Gastrocnemius medialis (tissue), 4 donors: ENCODE data around the gene SGO2. TPM values are rescaled to one million over a fixed set of nuclear protein-coding genes. Genes with fewer than 3 reads are reported as not detected.

Experiments used
- ATAC-seq, 2 donors: fragments of 150-250 bp; one replicate each; pipeline ENCODE4 v1.9.1; 2016
- DNase-seq, 2 donors: peaks; one replicate each; pipeline ENCODE4 v3.0.0-alpha.2; 2019
- H3K27ac ChIP-seq, 4 donors: fragments of 200-600 bp; sonication (generic); 1 replicate in 1 of 4; 2 replicates in 3 of 4; pipeline ENCODE4 v1.5.1; 2016 to 2018; ENCODE audit warnings: mild to moderate bottlenecking in 2 of 4, moderate library complexity in 1 of 4
- H3K27me3 ChIP-seq, 3 donors: fragments of 200-600 bp; sonication (generic) in 2 of 3; 1 replicate in 1 of 3; 2 replicates in 2 of 3; pipeline versions ENCODE4 v1.5.1 to v1.6.0; 2016 to 2019; ENCODE audit warnings: mild to moderate bottlenecking in 1 of 3, moderate library complexity in 1 of 3
- H3K36me3 ChIP-seq, 2 donors: fragments of 200-600 bp; sonication (generic) in 1 of 2; one replicate each; pipeline ENCODE4 v1.5.1; 2017 to 2018
- H3K4me1 ChIP-seq, 2 donors: fragments of 200-600 bp; sonication (generic) in 1 of 2; one replicate each; pipeline ENCODE4 v1.5.1; 2016 to 2017; ENCODE audit warnings: mild to moderate bottlenecking in 2 of 2
- H3K4me3 ChIP-seq, 4 donors: fragments of 200-600 bp; sonication (generic) in 3 of 4; 1 replicate in 1 of 4; 2 replicates in 3 of 4; pipeline ENCODE4 v1.5.1; 2016 to 2019; ENCODE audit warnings: mild to moderate bottlenecking in 2 of 4
- H3K9me3 ChIP-seq, 3 donors: fragments of 200-600 bp; sonication (generic) in 2 of 3; 1 replicate in 1 of 3; 2 replicates in 2 of 3; pipeline ENCODE4 v1.5.1; 2016 to 2019
- CTCF ChIP-seq, 5 experiments: fragments of 450-650 bp in 3 of 5; fragments of 200-600 bp in 2 of 5; sonication (generic) in 2 of 5; IDR thresholded peaks in 4 of 5; conservative IDR thresholded peaks in 1 of 5; 1 replicate in 4 of 5; 2 replicates in 1 of 5; pipeline ENCODE4 v1.5.1; 2016 to 2019; ENCODE audit warnings: antibody characterized with exemption in 5 of 5, mild to moderate bottlenecking in 3 of 5, moderate library complexity in 3 of 5
- POLR2A ChIP-seq, 2 donors: fragments of 450-650 bp; IDR thresholded peaks; one replicate each; pipeline ENCODE4 v1.6.1; 2017; ENCODE audit warnings: antibody characterized with exemption in 2 of 2, mild to moderate bottlenecking in 2 of 2, moderate library complexity in 2 of 2
- in situ Hi-C, 4 donors: fragments of 200-750 bp; cut with MboI; loops; one replicate each; pipeline versions ENCODE4 v1.15.0 to v1.8.0; 2017; ENCODE audit warnings: low sequenced_read_pairs in 4 of 4
- intact Hi-C: fragments of 100-400 bp; cut with DNase I; formaldehyde crosslinking; loops from one replicate; pipeline ENCODE4 v1.15.1; 2023; ENCODE audit warnings: low total_unique reads
- total RNA-seq, 4 donors: library from RNA; depleted of rRNA; stranded (reverse); fragments of >200 nt; gene quantifications; one replicate each; pipeline versions ENCODE4 v1.1.0 to v1.2.3, GENCODE V29; 2016

The SGO2 gene
- 1 to 10 TPM in 1 of 4 donors, under 1 TPM in 3; 0.61 to 2.6 (median 0.70) TPM for total RNA-seq

GRCh38 chr2:200525882-200526651, at the start of gene SGO2:
Gene SGO2 (plus strand): TSS chr2:200526207. CDS start chr2:200532976, 6,769 bp downstream.
- peaks cover 11 to 14% of the 10 kb centered on the region in 2 donors for H3K4me1 ChIP-seq
- intact Hi-C loops (loop anchor here (2.0 kb wide), 1 partner anchor 15 kb away; the partner anchor contains the start of gene KCTD18), in situ Hi-C loops (no loop called here)
- ATAC-seq = peak; percentile 99 to 100
- no peaks in the 10 kb centered on the region for H3K27me3 ChIP-seq
- peak; percentile 37 to 43 for TF ChIP-seq POLR2A (IDR thresholded peaks at IDR 0.05)
- no peak for TF ChIP-seq CTCF (IDR thresholded peaks at IDR 0.05 in 4 of 5, conservative IDR thresholded peaks at IDR 0.05 in 1 of 5)
- peak; percentile 89 to 91 for DNase-seq
- peak within 1 kb of the TSS; percentile 51 to 62 (median 58) for H3K27ac ChIP-seq
- no peaks in the 10 kb centered on the region for H3K9me3 ChIP-seq
- H3K4me3 ChIP-seq = peak within 1 kb of the TSS; percentile 72 to 92 (median 79)
- no peaks in the 10 kb centered on the region for H3K36me3 ChIP-seq

GRCh38 chr2:200476836-200477235, 49.2 kb upstream of the SGO2 start:
- H3K27me3 ChIP-seq = no peaks in the 10 kb centered on the region
- H3K9me3 ChIP-seq = no peaks in the 10 kb centered on the region
- peaks cover 12 to 26% of the 10 kb centered on the region in 2 donors for H3K4me1 ChIP-seq
- peaks cover 0 to 19% of the 10 kb centered on the region in 2 donors for H3K36me3 ChIP-seq
- TF ChIP-seq POLR2A (IDR thresholded peaks at IDR 0.05) = no peak
- no peak for TF ChIP-seq CTCF (IDR thresholded peaks at IDR 0.05 in 4 of 5, conservative IDR thresholded peaks at IDR 0.05 in 1 of 5)
- in situ Hi-C loops (loop anchor here in 2 of 4 donors (5.0 to 10.0 kb wide), 2 partner anchors 172 to 490 kb away; partner anchors contain the start of gene SPATS2L (in 1 of the 2)), intact Hi-C loops (no loop called here)
- DNase-seq = no peak
- peak overlapping the region; percentile 59 to 73 (median 68) for H3K27ac ChIP-seq
- peak overlapping the region in 1 of 4 donors; percentile 8 for H3K4me3 ChIP-seq
- no peak for ATAC-seq

GRCh38 chr2:200477667-200478131, 48.3 kb upstream of the SGO2 start:
- peak overlapping the region; percentile 34 to 53 (median 38) for H3K4me3 ChIP-seq
- intact Hi-C loops (no loop called here), in situ Hi-C loops (loop anchor here in 2 of 4 donors (5.0 to 10.0 kb wide), 2 partner anchors 173 to 490 kb away; partner anchors contain the start of gene SPATS2L (in 1 of the 2))
- DNase-seq (peak; percentile 44 to 71), ATAC-seq (peak; percentile 72 to 83)
- TF ChIP-seq POLR2A (IDR thresholded peaks at IDR 0.05) = no peak
- TF ChIP-seq CTCF (IDR thresholded peaks at IDR 0.05 in 4 of 5, conservative IDR thresholded peaks at IDR 0.05 in 1 of 5) = no peak
- H3K27me3 ChIP-seq = no peaks in the 10 kb centered on the region
- H3K36me3 ChIP-seq = peaks cover 0 to 13% of the 10 kb centered on the region in 2 donors
- H3K9me3 ChIP-seq = no peaks in the 10 kb centered on the region
- peak overlapping the region; percentile 59 to 73 (median 68) for H3K27ac ChIP-seq
- peaks cover 12 to 26% of the 10 kb centered on the region in 2 donors for H3K4me1 ChIP-seq

- no peak for DNase-seq
- no peak overlapping the region for H3K27ac ChIP-seq
- ATAC-seq = no peak
- peaks cover 12 to 26% of the 10 kb centered on the region in 2 donors for H3K4me1 ChIP-seq
- no peaks in the 10 kb centered on the region for H3K9me3 ChIP-seq
- peaks cover 0 to 1% of the 10 kb centered on the region in 2 donors for H3K36me3 ChIP-seq
- H3K27me3 ChIP-seq = no peaks in the 10 kb centered on the region
- no peak overlapping the region for H3K4me3 ChIP-seq
- in situ Hi-C loops = loop anchor here in 2 of 4 donors (5.0 to 10.0 kb wide), 2 partner anchors 175 to 492 kb away; partner anchors contain the start of gene SPATS2L (in 1 of the 2)
- TF ChIP-seq CTCF (IDR thresholded peaks at IDR 0.05 in 4 of 5, conservative IDR thresholded peaks at IDR 0.05 in 1 of 5) (no peak), POLR2A (IDR thresholded peaks at IDR 0.05) (no peak)
- intact Hi-C loops = no loop called here
These were observed 46.2 kb upstream of the SGO2 start for GRCh38 chr2:200479692-200480265.
